H7 (cell line): ENCODE measurements around the gene NAV2. TPM values are rescaled to one million over a fixed set of nuclear protein-coding genes. Genes with fewer than 3 reads are reported as not detected.

Experiments used
- DNase-seq: peaks from one replicate; pipeline ENCODE4 v3.0.0; 2012
- H3K27me3 ChIP-seq: 2 replicates; pipeline ENCODE4 v1.6.0; 2011; ENCODE audit warnings: mild to moderate bottlenecking, low read length; ENCODE audit not compliant: control insufficient read depth, insufficient read depth
- H3K36me3 ChIP-seq: replicated peaks from 2 replicates; pipeline ENCODE4 v1.5.1; 2011; ENCODE audit warnings: low read length; ENCODE audit not compliant: control insufficient read depth, insufficient read depth
- H3K4me3 ChIP-seq: 2 replicates; pipeline ENCODE4 v1.5.1; 2011; ENCODE audit warnings: low read depth, mild to moderate bottlenecking, control low read depth, low read length, moderate library complexity; ENCODE audit not compliant: insufficient read depth
- total RNA-seq: library from RNA; depleted of rRNA; stranded (reverse); fragments of >200 nt; shearing (Covaris generic); gene quantifications from 2 replicates; pipeline ENCODE4 v1.2.3, GENCODE V29; 2014

The NAV2 gene
- total RNA-seq, 1 experiment from 2014 or later, result 11.1 TPM

DNA sequence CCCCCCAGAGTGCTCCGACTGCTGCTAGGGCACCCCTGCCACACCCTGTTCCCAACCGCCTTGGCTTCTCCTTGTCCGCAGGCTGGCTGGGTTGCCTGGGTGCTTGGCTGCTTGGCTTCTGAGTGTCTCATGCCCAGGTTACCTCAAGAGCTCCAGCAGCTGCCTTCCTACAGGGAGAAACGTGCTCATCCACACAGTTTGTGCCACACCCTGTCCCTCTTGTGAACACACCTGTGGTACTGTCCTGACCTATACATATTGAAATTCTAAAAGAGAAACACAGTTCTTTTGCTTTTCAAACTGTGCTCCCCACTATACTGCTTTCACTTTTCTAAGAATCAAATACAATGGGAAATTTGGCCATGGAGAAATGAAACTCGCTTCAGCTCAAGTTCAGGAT, 256.2 kb downstream of the NAV2 start:
- H3K27me3 ChIP-seq, result no peaks in the 10 kb centered on the region
- H3K36me3 ChIP-seq, result no peaks in the 10 kb centered on the region; the same call in 1 of the 2 replicates
- no peak overlapping the region for H3K4me3 ChIP-seq
- no peak for DNase-seq

DNA sequence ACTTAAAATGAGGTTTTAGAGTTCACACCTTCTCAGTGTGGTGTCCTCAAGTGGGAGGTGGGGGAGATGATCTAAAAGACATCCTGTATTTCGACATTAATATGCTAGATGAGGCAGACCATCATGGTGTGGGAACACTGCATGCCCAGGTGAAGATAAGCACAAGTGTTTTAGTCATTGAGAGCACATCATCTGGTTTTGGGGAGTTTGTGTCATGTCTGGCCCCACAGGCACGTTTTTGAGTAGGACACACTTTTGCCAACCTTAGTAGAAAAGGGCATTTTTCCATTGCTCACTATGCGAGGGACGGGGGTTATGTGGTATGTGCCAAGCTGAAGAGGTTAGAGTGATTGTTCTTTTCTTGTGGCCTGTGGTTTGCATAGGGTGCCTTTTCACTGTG, 258.3 kb downstream of the NAV2 start:
- Histone ChIP-seq H3K36me3 (no peaks in the 10 kb centered on the region), H3K27me3 (no peaks in the 10 kb centered on the region), H3K4me3 (no peak overlapping the region)
- no peak for DNase-seq

DNA sequence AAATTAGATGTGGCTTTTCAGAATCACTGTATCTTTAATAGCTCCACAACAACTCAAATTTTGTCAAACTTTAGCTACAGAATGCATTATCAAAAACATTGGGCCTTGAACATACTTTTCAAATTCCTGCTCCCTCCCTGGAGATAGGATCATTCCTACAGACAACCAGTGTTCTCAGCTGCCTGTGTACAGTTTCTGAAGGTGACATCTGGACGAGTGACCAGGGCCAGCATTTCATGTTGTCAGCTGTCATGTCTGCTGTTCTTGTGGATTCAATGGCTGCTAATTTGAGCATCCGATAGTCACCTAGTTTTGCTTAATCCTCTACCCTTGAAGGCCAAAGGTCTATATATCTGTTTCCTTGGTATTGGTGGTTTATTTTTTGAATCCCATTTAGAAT, 259.5 kb downstream of the NAV2 start:
- H3K36me3 ChIP-seq, result no peaks in the 10 kb centered on the region
- no peak for DNase-seq
- H3K4me3 ChIP-seq, result no peak overlapping the region
- no peaks in the 10 kb centered on the region for H3K27me3 ChIP-seq

DNA sequence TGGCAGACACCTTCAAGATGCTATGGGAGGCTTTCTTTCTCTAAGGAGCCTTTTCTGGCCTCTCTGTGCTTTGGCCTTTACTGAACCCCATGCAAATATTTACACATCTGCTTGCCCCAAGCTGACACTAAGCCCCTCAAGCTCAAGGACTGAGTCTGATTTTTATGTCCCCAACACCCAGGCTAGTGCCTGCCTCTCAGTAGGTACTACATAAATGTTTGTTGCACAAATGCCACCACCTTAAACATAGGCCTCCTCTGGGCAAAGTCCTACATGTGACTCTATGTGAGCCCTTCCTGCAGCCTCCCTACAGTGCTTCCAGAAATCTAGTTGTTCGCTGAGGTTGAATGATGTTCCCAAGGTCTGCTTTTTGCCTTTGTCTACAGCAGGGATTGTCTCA, 260.0 kb downstream of the NAV2 start:
- no peak for DNase-seq
- H3K36me3 ChIP-seq, result no peaks in the 10 kb centered on the region
- no peak overlapping the region for H3K4me3 ChIP-seq
- no peaks in the 10 kb centered on the region for H3K27me3 ChIP-seq

DNA sequence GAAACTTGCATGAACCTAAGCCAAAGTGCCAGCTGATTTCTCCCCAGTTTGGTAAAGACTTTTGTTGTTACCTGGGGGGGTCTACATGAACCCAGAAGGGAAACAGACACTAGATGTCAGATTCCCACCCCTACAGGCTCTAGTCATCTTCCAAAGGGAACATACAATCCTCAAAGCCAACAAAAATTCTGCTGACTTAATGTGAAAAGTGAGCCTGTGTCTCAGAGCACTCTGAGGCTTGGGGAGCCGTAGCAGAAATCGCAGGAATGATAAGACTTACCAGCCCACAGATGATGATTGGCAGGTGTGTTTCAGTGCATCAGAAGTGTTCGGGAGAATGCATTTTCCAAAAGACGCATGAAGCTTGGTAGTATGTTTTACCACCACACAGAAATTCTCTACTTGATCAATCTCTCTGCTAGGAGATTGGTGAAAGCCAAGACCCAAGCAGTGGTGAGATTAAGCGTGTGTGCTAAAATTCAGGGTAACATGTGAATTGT, 260.5 kb downstream of the NAV2 start:
- Histone ChIP-seq H3K4me3 (no peak overlapping the region), H3K36me3 (no peaks in the 10 kb centered on the region), H3K27me3 (no peaks in the 10 kb centered on the region)
- DNase-seq, result no peak

DNA sequence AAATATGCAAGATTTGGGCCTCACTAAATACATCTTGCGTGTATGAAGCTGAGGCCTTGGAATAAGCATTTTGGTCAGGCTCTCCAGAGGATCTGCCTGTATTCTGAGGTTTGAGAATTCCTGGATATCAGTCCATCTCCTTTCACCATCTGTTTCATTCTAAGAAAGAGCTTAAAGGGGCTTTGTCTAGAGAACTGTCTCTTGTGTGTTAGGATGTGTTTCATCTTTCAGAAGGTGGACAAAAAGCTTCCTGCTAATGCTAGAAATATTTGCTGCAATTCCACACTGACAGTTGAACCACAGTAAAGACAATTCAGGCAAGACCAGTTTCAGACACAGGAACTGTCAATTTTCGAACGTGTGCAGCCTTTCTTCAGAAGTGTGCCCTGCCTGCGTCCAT, 262.2 kb downstream of the NAV2 start:
- Histone ChIP-seq H3K27me3 (no peaks in the 10 kb centered on the region), H3K36me3 (no peaks in the 10 kb centered on the region), H3K4me3 (no peak overlapping the region)
- DNase-seq, result no peak

DNA sequence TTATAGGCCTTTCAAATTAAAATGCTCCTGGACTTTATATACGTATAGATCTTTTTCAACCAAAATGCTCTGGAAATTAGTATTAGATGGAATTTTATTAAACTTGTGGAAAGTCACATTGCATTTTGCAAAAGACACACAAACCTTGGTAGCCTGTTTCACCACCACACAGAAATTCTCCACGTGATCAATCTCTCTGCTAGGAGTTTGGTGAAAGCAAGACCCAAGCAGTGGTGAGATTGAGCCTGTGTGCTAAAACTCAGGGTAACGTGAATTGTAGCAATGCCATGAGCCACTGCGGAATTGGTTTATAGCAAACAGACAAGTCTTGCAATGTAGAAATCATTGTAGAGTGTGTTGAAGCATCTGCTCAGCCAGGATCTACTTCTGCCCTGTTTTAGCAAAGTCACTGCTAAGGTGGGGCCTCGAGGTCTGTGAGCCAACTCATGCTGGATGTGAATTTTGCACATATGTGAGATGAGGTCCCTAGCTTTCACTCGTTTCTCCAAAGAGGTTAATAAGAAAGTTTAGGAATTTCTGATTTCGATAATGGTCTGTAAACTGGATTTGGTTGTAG, 262.9 kb downstream of the NAV2 start:
- H3K27me3 ChIP-seq, result no peaks in the 10 kb centered on the region
- no peak for DNase-seq
- no peaks in the 10 kb centered on the region for H3K36me3 ChIP-seq
- H3K4me3 ChIP-seq, result no peak overlapping the region

DNA sequence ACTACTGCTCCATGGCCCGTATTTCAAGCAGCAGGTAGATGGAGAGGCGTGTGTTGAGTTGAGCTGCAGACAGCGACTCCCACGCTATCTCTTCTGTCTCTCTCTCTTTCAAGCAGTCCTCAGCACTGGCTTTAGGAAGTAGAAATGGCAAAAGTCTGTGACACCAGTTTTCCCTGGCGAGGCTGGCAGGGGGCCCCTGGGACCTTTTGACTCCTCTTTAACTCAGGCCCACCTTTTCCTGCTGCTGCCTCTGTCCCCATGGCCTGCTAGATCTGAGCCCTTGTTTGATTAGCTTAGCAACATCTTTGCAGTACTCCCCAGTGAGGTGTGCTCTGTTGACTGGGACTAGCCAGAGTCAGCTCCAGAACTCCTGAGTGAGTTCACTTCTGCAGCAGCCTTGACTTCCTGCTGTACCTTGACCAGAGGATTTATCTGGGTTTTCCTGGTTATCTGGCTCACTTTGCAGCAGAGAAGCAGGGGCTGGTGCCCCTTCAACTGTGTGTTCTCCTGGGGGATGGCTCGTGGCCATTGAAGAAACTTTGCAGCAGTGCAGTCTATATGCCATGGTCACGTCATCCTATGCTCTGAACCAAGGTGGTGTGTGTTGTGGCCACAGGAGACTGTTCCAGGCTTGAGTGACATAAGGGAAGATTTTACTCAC, 263.8 kb downstream of the NAV2 start:
- H3K27me3 ChIP-seq, result no peaks in the 10 kb centered on the region
- no peak for DNase-seq
- no peak overlapping the region for H3K4me3 ChIP-seq
- H3K36me3 ChIP-seq, result no peaks in the 10 kb centered on the region

DNA sequence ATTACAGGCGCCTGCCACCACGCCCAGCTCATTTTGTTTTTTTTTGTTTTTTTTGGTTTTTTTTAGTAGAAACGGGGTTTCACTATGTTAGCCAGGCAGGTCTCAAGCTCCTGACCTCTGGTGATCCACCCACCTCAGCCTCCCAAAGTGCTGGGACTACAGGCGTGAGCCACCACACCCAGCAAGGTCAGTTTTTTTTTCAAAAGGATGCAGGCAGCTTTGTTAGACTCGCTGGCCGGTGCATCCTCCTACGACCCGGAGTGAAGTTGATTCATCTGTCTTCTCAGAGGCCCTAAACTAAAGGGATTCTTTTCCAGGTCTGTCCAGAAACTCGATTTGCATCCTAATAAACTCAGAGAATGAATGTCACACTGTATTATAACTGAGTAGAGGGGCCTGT, 265.3 kb downstream of the NAV2 start:
- H3K36me3 ChIP-seq, result no peaks in the 10 kb centered on the region
- DNase-seq, result no peak
- no peaks in the 10 kb centered on the region for H3K27me3 ChIP-seq
- no peak overlapping the region for H3K4me3 ChIP-seq

DNA sequence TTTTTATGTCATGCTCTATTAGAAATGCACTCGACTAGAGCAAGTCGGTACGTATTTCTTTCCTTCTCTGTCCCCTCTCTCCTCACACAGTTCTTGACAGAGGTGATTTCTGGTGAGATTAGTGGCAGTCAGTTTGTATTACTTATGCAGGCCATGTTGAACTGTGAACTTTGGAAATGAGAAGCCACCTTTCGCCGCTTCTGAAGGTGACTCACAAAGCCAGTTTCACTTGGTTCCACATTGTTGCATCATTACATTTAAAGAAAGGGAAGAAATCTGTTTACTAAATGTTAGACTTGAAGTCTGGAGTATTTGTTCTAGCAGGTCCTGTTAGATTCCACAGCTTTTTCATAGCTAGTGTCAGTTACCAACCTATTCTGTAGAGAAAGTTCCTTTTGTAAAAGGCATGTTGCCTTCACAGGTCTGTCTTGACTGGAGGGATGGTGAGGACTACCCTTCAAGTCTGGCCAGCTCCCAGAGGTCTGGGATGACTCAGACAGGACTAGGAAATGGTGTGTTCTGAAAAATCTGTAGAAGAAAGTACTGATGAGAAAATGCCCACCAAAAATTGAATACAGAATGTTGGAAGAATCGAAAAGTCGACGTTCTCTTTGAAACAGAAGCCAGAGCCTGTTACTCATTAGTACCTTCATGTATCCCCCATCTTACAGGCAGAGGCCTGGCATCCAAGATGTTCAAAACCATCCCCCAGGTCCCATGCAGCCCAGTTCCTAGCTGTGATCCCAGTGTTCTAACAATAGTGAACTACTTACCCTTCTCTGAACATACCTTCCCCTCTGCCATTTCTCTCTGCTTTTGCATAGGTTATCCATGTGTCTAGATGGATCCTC, 266.3 kb downstream of the NAV2 start:
- DNase-seq, result no peak
- no peaks in the 10 kb centered on the region for H3K27me3 ChIP-seq
- no peaks in the 10 kb centered on the region for H3K36me3 ChIP-seq
- H3K4me3 ChIP-seq, result no peak overlapping the region

DNA sequence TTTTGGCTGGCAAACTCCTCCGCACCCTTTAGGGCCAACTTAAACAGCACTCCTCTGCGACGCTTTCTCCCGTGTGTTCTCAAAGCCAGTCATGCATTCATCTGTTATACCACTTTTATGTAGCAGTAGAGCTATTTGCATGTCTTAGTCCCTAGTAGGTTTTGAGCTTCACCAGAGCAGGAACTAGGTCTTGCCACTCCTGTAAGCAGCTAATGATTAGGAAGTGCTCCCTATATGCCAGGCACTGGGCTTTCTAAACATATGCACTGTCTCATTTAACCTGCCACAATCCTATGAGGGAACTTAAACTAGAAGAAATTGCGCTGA, 266.8 kb downstream of the NAV2 start:
- DNase-seq, result no peak
- no peak overlapping the region for H3K4me3 ChIP-seq
- no peaks in the 10 kb centered on the region for H3K27me3 ChIP-seq

DNA sequence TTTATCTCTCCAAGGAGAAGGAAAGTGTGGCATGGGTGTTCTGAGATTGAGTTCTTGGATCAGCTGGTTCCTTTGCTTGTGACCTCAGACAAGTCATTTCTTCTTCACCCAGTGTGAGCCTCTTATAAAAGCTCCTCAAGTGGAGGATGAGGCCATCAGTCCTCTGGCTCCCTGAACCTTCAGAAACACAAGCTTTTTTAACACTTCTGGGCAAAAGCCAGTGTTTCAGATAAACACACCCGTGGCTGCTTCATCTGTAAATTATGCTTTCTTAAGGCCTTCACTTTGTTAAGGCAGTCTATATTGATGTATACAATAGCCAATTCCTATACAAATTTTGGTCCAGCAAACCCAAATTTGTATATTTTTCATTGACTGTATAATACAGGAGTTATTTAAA, 267.8 kb downstream of the NAV2 start:
- Histone ChIP-seq H3K4me3 (no peak overlapping the region), H3K36me3 (no peaks in the 10 kb centered on the region), H3K27me3 (no peaks in the 10 kb centered on the region)
- DNase-seq, result no peak

More for the DNA sequence above, 266.8 kb downstream of the NAV2 start:
- H3K36me3 ChIP-seq, result no peaks in the 10 kb centered on the region

DNA sequence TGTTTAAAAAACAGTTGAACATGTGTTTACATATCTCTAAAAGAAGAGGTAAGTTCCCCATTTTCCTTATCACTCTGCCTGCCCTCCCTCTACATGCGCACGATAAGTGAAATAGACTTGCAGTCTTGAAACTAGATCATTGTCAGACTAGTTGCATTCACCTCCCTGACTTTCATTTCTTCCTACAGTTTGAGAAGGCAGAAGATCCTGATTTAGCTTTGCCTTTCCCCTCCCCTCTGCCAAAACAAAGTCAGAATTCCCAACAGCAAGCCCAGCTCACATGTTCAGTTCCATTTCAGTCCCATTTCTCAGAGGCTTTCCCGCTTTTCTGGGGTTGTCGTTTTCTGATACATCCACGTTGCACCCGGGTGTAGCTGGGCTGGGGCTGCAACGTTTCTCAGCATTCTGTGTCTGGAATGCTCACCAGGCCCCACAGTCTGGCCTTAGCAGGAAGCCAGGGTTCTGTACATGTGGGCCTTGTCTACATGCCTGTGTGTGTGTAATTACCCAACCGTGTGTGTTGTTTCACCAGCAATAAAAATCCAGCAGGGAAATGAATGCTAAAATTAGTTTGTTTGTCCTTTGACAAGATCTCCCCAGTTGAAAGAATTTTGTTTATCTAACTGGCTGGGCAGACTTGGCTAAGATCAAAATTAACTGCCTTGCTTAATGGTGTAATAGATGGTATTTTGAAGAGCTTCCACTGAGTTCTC, 268.5 kb downstream of the NAV2 start:
- Histone ChIP-seq H3K36me3 (no peaks in the 10 kb centered on the region), H3K27me3 (no peaks in the 10 kb centered on the region), H3K4me3 (no peak overlapping the region)
- DNase-seq, result no peak

DNA sequence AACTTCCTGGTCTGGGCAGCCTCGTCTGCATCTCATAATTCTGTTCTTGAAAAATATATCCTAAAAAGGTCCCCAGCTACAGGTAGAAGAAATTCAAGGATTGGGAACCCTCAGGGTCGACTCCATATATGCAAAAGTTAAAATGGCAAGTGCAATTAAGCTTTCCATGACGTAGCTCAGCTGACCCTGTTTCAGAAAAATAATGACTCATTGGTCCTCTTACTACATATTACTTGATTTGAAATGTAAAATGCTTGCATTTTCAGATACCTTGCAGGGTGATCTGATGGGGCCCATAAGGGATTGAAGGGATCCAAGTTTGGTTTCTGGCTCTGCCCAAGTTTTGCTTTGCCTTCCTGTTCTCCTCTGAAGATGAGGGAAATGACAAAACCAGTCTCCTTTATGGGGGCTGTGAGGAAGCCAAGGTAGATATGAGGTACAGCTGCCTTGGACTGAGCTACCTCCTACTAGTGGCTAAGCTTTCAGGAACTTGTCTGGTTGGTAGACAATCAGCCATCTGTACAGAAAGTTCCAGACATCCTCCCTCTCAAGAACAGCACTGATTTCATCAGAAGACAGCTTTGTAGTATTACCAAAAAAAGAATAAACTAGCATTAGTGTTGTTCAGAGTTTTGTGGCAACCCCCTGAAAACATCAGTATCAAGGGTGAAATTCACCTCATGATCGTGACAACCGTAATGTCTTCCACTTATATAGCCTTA, 270.3 kb downstream of the NAV2 start:
- no peak overlapping the region for H3K4me3 ChIP-seq
- no peaks in the 10 kb centered on the region for H3K27me3 ChIP-seq
- no peak for DNase-seq
- no peaks in the 10 kb centered on the region for H3K36me3 ChIP-seq
